ENCODE data around the gene HSD3B1.

HSD3B1 gene

DNA sequence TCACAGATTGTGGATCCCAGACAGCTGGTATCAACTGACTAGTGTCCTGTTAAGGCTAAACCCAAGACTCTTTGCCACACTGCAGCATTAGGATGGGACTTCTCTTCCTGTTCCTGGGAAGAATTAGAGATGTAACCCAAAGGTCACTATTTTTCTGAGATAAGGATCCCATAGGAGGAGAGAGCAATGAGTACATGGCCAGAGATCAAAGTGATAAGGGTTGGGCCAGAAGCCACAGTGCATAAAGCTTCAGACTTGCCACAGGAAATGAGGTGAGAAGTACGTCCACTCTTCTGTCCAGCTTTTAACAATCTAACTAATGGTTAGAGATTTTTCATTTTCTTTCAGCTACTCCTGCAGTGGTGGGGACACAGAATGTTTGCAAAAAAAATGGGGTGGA is at the start of gene HSD3B1:
Gene HSD3B1, plus strand, starts transcription at position 270 of the 400 bp plus-strand sequence. CDS start 267 bp downstream, outside the sequence.
- no peak for DNase-seq (ENCODE audit: low read depth)

DNA sequence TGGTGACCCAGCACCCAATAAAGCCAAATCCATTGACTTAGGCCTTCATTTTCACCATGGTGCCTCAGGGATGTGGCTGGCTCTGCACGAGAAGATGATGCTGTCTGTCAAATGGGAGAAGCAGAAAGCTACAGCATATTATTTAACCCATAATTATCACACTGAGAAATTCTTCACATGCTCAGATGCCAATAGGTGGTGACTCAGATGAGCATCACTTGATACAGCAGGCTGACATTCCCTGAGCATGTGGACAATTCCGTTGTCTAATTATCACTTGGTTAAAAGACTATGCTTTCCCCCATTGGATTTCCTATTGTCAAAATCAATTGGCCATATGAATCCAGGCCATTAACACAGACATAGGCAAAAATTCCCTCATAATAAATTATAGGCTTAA is 44.0 kb upstream of the HSD3B1 start:
- no peak for DNase-seq (ENCODE audit: low read depth)

DNA sequence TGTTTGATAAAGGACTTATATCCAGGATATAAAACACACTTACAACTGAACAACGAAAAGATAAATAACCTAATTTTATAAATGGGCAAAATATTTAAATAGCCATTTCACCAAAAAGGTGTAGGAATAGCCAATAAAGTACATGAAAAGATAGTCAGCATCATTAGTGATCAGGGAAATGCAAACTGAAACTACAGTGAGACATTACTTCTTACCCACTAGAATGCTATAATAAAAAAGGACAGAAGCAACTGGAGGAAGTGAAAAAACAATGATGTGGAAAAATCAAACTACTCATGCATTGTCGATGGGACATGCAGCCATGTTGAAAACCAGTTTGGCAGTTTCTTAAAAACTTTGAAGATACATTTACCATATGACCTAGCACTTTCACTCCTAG is 43.4 kb upstream of the HSD3B1 start:
- no peak for DNase-seq (ENCODE audit: low read depth)

DNA sequence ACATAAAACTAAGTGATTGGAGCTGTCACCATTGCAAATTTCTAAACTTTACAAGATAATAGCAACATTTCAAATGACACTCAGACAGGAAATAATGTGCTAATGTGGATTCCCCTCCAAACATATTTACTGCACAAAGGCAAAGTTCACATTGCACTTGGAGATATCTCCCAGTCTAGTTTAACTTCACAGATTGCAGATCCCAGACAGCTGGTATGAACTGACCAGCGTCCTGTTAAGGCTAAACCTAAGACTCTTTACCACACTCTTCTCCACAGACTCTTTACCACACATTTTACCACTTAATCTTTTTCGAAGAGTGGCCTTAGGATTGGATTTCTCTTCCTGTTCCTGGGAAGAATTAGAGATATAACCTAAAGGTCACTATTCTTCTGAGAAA is 40.6 kb upstream of the HSD3B1 start:
- DNase-seq (ENCODE audit: low read depth): no peak

DNA sequence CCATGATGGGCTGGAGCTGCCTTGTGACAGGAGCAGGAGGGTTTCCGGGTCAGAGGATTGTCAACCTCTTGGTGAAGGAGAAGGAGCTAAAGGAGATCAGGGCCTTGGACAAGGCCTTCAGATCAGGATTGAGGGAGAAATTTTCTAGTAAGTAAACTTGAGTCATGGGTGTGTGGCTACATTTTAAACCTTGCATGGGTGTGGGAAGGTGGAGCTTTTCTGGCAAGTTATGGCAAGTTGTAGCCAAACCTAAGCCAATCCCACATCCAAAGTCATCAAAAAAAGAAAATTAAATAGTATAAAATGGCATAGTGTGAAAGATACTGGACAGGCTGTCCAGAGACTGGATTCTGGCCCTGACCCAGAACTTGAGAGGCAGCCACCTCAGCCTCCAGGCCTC is 39.8 kb upstream of the HSD3B1 start:
- no peak for DNase-seq (ENCODE audit: low read depth)

DNA sequence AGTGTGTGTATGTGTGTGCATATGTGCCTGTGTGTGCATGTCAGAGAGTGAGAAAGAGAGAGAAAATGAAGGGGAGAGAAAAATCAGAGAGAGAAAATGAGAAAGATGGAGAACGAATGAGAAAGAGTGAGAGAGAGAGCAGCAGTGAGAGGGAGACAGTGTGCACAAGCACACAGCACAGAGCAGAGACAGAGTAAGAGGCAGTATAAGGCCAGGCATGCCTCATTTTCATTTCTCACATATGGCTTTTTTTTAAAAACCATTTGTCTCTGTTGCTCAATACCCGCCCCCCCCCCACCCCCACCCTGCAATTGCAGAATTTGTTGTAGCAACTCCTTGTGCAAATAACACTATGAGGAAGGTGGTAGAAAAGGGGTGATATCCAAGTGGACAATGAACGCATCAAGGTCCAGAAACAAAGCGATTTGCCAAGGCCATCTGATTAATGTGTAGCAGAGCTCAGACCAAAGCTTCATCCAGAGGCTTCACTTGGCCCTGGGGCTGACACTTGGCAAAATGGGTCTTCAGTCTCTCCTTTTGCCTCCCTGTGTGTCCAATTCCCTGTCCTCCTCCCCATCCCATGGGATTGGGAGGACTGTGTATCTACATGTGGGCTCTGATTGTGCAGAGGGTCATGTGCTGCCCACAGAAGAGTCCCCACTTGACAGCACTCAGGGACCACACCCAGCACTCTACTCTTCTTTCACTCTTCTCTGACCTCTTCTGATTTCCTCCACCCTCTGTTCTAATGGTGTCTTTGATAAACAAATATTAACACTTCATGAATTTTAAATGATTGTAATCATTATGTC is 38.9 kb upstream of the HSD3B1 start:
- no peak for DNase-seq (ENCODE audit: low read depth)

DNA sequence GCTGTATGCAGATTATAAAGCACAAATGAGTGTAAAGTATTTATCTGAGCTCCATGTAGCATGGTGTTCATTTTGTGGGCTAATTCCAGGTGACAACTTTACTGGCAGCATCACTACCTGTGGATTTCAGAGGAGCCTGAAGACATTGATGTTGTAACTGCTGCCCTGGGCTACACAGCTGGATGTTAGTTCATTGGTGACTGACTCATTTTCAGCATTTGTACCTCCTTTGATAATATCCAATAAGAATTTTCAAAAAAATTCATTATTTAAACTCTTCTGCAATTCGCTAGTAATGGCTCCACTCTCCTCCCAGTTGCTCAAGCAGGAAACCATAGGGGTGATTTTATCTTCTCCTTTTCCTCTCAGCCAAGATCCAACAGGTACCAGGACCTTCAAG is 37.3 kb upstream of the HSD3B1 start:
- DNase-seq (ENCODE audit: low read depth): no peak

DNA sequence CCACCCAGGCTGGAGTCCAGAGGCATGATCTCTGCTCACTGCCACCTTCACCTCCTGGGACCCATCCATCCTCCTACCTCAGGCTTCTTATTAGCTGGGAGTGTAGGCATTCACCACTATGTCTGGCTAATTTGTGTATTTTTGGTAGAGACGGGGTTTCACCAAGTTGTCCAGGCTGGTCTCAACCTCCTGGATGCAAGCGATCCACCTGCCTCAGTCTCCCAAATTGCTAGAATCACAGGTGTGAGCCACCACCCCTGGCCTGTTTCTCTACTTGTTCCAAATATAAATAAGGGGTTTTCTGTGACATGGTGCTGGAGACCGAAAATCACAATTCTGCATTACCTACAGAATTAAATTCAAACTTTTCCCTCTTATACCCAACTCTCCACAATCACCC is 36.6 kb upstream of the HSD3B1 start:
- DNase-seq (ENCODE audit: low read depth): no peak

DNA sequence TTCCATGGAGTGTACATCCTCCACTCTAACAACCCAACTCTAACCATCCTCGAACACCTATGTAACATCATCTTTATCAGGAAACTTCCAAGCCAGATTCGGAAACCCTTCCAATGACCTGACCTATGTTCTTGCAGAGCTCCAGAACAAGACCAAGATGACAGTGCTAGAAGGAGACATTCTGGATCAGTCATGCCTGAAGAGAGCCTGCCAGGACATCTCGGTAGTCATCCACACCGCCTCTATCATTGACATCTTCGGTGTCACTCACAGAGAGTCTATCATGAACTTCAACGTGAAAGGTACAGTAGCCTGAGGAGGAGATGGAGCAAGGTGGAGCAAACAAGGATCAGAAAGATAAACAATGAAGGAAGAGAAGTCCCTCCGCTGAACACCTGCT is 36.1 kb upstream of the HSD3B1 start:
- no peak for DNase-seq (ENCODE audit: low read depth)

DNA sequence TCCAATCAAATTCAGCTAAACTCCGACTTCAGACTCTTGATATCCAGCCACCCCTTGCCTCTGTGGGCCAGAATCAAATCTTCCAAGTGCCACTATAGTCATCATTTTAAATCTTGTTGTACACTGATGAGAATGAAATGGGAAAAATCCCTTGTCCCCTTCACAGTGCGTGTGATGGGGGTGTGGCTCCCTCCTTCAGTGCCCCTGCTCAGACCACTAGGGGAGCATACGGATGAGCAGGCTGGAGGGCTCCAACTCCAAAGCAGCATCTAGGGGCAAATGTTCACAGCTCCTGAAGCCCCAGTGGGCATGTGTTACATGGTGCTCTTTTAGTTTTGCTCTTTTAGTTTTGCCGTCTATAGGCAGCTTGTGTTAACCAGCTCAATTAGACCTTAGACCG is 35.4 kb upstream of the HSD3B1 start:
- no peak for DNase-seq (ENCODE audit: low read depth)

DNA sequence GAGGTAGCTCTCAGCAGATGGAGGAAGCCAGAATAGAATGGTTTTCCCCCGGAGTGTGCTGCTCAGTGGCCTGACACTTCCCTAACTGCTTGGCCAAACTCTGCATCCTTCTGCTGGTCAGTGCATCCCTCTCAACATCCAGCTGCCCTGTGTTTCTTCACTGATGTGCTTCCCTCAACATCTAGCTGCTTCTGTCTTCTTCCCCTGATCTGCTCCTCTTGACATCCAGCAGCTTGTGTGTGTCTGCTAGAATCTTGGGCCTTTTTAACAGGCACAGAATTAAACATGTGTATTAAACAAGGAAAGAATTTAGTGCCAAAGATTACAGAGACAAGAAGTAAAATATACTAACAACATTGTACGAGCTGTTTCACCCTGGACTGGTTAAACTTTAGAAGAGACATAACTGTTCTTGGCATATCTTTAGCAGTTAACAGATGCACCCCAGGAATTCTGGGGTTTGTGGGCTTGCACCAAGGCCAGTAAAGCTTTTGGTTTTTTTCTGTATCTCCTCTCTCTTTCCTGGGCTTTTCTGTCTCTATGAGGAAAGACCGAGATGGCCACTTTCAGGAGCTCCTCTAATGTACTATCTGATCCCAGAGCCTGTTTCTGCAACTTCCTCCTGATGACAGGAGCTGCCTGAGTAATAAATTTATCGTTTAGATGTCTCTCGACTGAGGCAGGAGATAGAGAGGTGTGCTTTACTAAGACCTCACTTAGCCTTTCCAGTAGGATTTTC is 34.8 kb upstream of the HSD3B1 start:
- DNase-seq (ENCODE audit: low read depth): no peak

DNA sequence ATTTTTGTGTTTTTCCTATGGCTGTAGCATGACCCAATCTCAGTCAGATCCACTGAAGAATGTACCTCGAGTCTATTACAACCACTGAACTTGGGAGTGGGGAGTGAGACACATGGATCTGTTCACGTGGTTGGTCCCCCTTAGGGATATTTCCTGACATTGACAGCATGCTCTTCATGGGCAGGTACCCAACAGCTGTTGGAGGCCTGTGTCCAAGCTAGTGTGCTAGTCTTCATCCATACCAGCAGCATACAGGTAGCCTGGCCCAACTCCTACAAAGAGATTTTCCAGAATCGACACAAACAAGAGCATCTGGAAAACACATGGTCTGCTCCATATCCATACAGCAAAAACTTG is 34.2 kb upstream of the HSD3B1 start:
- DNase-seq (ENCODE audit: low read depth): no peak

DNA sequence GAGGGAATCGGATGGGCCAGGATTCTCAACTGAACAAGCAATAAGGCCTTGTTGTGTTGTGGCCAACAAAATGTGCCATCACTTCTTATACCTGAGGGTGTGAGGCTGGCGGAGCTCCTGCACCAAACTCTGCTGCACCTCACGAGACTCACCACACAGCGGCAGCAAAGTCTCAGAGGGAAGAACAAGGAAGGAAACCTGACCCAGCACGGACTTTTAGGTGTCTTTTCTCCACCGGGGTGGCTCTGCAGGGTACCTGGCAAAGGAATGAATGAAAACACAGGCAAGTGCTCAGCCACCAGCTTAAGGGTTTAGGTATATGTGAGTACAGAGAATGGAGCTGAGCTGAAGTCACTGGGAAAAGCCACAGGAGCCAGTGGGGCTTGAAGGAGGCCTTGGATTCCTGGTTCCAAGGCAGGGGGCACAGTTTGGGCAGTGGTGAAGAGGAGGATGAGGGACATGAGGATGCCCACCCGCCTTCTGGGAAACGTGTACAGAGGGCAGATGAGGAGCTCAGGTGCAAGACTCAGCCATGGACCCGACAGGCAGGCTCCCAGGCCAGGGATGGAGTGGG is 31.1 kb upstream of the HSD3B1 start:
- no peak for DNase-seq (ENCODE audit: low read depth)

DNA sequence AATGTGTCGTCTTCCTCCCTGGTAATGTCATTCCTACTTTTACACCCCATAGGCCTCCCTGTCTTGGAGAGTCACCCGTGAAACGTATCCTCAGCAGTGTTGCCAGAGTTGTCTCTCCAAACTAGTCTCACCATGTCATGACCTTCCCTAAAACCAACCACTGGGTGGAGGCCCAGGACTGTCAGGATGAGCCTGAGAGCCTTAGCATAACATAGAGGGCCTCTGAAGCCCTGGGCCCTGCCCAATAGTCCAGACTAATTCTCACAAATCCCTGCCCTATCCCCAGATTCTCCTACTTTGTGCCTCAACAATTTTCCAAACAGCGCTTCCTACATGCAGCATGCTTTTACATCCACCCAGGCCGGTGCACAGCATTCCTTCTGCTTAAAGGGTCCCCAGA is 29.3 kb upstream of the HSD3B1 start:
- no peak for DNase-seq (ENCODE audit: low read depth)

DNA sequence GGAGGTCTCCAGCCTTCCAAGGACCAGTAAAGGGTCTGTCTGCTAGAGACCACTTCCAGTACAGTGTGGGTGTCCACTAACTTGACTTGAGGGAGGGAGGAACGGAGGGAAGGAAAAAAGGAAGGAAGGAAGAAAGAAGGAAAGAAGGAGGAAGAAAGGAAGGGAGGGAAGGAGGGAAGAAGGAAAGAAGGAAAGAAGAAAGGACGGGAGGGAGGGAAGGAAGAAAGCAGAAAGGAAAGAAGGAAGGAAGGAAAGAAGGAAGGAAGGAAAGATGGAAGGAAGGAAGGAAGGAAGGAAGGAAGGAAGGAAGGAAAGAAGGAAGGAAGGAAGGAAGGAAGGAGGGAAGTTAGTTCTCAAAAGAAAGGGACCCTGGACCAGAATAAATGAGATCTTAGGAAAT is 26.8 kb upstream of the HSD3B1 start:
- no peak for DNase-seq (ENCODE audit: low read depth)

DNA sequence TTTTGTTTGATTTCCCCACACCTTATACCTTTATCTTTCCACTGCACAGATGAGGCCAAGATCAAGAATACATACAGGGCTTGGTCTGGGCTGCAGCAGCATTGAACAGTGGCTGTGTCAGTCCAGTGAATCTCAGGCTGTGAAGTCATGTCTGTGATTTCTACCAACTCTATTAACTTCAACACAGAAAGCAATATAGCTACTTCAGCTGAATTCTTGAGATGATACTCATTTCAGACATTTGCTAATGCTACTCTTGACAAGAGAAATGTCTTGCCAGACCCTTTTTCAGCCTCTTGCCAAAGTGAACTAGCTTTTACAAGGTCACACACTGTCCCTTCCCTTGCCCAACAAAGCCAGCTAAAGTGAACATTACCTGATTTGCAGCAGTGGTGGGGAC is 25.1 kb upstream of the HSD3B1 start:
- DNase-seq (ENCODE audit: low read depth): no peak

DNA sequence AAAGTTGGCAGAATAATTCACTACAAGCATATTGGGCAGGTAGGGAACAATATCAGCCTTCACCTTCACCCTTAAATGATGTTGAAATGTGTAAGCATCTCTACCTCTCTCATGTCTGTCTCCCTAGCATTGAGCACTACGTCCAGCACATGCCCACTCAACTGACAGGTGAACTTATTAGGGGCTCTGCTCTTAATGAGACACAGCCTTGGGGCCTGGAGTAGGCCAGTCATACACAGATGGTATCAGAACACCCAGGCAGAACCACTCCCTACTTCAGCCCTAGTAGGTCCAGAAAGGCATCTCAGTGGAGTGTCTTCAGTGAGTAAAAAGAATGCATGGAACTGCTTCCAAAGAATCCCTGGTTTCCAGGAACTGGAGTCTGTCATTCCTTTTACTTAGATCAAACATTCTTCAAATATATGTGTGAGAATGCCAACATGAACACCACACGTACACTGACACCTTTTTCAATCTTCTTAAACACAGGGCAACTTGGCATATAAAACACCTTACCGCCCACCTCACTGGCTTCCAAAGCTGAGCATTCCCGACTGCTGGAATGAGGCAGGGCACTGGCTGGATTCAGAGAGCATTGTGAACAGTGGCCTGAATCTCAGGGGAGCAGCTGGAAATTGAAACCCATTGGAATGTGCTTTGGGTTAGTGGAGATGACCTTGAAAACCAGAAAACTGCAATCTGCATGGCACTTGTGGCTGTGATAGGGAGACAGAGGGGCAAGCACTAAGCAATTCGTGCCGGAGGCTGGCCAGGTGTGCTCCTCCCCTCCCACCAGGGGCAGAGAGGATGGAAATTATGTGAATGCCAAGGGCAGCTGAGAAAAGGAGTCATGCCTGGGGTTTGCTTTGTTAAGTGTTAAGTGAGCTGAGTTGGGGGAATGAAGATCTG is 24.2 kb upstream of the HSD3B1 start:
- no peak for DNase-seq (ENCODE audit: low read depth)

DNA sequence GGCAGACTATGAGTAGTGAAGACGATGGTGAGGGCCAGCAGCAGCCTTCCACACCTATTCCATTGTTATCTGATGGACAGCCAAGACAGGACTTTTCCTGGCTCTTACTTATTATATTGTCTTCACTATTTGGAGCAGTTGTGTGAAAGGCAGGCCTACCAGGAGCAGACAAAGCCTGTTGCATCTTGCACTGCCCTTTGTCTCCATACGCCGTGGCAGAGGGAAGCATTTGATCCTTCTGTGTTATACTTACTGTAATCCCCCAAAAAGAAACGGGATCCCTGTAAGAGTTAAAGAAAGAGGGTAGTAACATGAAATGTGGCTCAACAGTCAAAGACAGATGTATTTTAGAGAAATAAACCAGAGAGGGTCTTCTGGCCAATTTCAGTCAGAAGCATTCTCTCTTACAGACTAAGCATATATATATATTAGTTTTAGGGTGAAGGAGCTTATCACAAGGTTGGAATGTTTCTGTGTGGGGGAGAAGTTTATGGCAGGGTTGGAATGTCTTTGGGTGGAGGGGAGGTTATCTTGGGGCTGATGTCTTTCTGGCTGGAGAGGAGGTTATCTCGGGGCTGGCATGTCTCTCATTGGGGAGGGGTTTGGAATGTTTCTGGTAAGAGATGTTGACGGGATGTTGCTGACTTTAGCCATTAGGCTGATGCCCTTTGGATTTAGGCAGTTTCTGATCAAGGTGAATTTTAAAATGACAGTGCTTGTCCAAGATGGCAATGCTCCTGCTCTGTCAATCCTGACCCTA is 23.4 kb upstream of the HSD3B1 start:
- no peak for DNase-seq (ENCODE audit: low read depth)

DNA sequence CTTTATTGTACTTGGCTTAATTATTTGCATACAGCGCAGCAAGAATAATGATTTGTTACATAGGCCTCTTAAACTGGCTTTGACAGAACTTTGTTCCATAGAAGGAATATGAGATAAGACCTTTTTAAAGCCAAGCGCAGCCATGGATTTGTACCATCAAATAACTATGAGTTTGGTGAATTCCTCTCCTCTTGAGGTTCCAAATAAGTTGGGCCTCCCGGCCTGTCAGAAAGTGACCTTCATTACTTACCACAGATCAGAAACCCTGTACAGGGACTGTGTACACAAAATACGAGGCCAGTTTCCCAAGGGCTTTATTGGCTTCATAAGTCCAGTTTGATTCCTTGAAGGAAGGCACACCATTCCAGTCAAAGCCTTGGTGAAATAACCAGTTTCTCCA is 21.8 kb upstream of the HSD3B1 start:
- no peak for DNase-seq (ENCODE audit: low read depth)

DNA sequence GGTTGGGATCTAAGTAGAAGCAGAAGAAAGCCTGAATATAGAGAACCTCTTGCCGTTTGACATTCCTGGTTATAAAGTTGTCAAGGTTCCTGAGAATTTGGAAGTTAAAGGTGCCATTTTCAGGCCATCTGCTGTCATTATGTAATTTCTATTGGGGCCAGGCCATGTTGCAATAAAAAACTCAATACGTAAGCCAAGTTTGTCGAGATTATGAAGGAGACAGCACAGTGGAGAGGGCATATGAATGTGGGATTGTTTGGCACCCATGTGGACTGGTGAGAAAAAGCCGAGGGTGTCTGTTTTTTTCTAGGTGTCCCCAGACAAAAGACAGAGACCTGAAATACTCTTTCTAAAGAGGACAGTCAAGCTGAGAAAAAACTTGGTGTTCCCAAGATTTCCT is 18.8 kb upstream of the HSD3B1 start:
- DNase-seq (ENCODE audit: low read depth): no peak

DNA sequence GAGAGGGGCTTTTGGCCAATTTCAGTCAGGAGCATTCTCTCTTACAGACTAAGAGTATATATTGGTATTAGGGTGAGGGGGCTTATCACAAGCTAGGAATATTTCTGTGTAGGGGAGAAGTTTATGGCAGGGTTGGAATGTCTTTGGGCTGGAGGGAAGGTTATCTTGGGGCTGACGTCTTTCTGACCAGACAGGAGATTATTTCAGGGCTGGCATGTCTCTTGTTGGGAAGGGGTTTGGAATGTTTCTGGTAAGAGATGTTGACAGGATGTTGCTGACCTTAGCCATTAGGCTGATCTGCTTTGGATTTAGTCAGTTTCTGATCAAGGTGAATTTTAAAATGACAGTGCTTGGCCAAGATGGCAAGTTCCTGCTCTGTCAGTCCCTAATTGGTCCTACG is 17.8 kb upstream of the HSD3B1 start:
- no peak for DNase-seq (ENCODE audit: low read depth)

DNA sequence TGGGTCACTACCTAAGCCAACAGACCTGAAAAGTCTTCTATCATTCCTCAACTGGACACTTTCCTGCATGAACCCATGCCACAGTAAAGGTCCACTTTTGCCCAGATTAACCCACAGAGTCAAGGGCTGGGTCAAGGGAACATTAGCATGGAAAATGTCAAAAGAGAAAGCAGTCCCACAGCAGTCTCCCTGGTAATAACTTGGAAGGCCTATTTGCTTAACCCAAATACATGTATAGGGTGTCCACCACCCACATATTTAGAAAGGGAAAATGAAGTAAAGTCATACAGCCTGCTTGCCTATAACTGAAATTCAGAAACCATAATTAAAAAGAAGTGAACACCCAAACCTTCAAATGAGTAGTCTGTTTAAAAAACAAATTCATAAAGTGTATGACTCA is 16.1 kb upstream of the HSD3B1 start:
- no peak for DNase-seq (ENCODE audit: low read depth)
